Activated CD4-positive, alpha-beta memory T cell treated with anti-CD3 and anti-CD28 coated beads, Interleukin-2, amount 10 ng/mL, durations not matched to agents 7 days and 5 days (primary cell): ENCODE measurements around the gene ZBTB25. TPM values are rescaled to one million over a fixed set of nuclear protein-coding genes. Genes with fewer than 3 reads are reported as not detected.

Experiments used
- CTCF ChIA-PET: fragments of 350-600 bp; sonication (Branson Sonifier 250); formaldehyde crosslinking; loops from one replicate; lab custom pipeline; 2021; ENCODE audit warnings: antibody characterized with exemption, inconsistent platforms; lab: Charles Lee
- POLR2A ChIA-PET: fragments of 350-600 bp; sonication (Branson Sonifier 250); formaldehyde crosslinking; loops from one replicate; lab custom pipeline; 2021; ENCODE audit warnings: antibody characterized with exemption; lab: Charles Lee
- DNase-seq: peaks from one replicate; pipeline ENCODE4 v3.0.0-alpha.2; 2020
- H3K27ac Mint-ChIP-seq: one replicate; pipeline ENCODE4 v1.8.0; 2021; ENCODE audit warnings: mild to moderate bottlenecking, mixed read lengths
- H3K27me3 Mint-ChIP-seq: one replicate; pipeline ENCODE4 v1.8.0; 2021; ENCODE audit warnings: mixed read lengths
- H3K36me3 Mint-ChIP-seq: one replicate; pipeline ENCODE4 v1.8.0; 2021; ENCODE audit warnings: low read depth, mixed read lengths
- H3K4me1 Mint-ChIP-seq: one replicate; pipeline ENCODE4 v1.8.0; 2021; ENCODE audit warnings: mixed read lengths
- H3K4me3 Mint-ChIP-seq: one replicate; pipeline ENCODE4 v1.8.0; 2021; ENCODE audit warnings: mild to moderate bottlenecking, mixed read lengths
- H3K9me3 Mint-ChIP-seq: one replicate; pipeline ENCODE4 v1.8.0; 2021; ENCODE audit warnings: mixed read lengths
- total RNA-seq, 2 experiments: library from RNA; stranded (reverse); gene quantifications; one replicate each; pipeline ENCODE4 v1.2.3, GENCODE V29; 2021

The ZBTB25 gene
- total RNA-seq, 2 experiments from 2014 or later = 38.8 to 40.5 TPM

DNA sequence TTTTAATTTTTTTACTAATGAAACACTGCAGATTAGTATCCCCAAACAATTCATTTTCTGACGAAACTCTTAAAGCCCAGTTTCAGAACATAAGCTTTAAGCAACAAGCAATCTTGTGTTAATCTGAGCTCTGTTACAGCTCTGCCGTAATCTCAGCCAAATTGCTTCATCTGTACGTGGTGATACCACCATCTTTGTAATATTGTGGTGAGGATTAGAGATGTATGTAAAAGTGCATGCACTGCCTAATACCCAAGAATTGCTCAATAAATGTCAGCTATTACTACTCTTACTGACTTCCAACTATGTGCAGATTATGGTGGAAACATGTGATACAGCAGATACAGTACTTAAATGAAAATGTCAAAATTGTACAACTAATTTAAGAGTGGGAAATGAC lies 36.5 kb downstream of the ZBTB25 start:
- Mint-ChIP-seq H3K4me3 (no peak overlapping the region), H3K4me1 (peaks cover 34% of the 10 kb centered on the region), H3K36me3 (peaks cover 7% of the 10 kb centered on the region), H3K27me3 (peaks cover 4% of the 10 kb centered on the region), H3K27ac (no peak overlapping the region), H3K9me3 (no peaks in the 10 kb centered on the region)
- DNase-seq = no peak
- POLR2A ChIA-PET = interaction anchor here (1.2 to 3.1 kb wide), 6 partner anchors 18 to 80 kb away, joined by 3 to 15 read pairs (median 4); partner anchors contain the start of genes MTHFD1 and ZBTB1
- CTCF ChIA-PET = interaction anchor here (0.6 to 2.3 kb wide), 4 partner anchors 34 to 172 kb away, joined by 3 to 12 read pairs (median 6); partner anchors contain the start of gene ESR2

DNA sequence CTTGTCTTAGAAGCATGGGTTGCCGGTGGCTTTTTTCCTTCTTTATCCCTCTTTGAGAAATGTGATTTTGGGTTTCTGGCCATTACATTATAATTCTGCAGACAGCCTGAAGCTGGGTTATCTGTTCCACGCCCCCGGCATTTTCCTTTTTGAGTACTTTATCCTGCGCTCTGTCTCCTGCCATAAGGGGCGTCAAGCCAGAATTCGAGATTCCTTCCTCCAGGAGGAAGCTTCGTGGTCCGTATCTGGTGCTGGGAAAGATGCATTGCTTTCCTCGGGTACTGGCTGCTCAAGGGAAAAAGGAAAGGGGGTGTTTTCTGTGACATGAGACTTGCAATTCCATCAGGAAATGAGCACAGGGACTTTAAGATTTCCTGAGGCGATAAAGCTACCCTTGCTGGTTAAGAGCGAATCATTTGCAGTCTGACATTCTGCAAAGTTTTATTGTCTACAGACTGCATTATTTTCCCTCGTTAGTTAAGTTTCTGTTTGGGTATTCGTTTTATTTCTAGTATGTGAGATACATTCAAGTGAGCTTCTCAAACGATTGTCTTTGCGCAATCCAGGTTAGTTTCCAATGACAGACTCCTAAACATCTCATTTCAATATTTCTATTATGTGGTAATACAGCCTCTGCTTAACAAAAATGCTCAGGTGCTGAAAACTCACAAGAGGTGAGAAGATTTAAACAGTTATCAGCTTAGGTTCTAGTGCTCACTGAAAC lies 37.6 kb downstream of the ZBTB25 start:
- Mint-ChIP-seq H3K9me3 (no peaks in the 10 kb centered on the region), H3K4me3 (peak overlapping the region; percentile 73), H3K27me3 (peaks cover 4% of the 10 kb centered on the region), H3K27ac (no peak overlapping the region), H3K4me1 (peaks cover 33% of the 10 kb centered on the region), H3K36me3 (peaks cover 10% of the 10 kb centered on the region)
- ChIA-PET POLR2A (interaction anchor here (0.7 to 3.1 kb wide), 12 partner anchors 14 to 78 kb away, joined by 3 to 15 read pairs (median 3); partner anchors contain the start of genes MTHFD1 and ZBTB1), CTCF (interaction anchor here (0.9 to 2.3 kb wide), 6 partner anchors 12 to 171 kb away, joined by 3 to 12 read pairs (median 6); partner anchors contain the start of gene ESR2)
- no peak for DNase-seq

DNA sequence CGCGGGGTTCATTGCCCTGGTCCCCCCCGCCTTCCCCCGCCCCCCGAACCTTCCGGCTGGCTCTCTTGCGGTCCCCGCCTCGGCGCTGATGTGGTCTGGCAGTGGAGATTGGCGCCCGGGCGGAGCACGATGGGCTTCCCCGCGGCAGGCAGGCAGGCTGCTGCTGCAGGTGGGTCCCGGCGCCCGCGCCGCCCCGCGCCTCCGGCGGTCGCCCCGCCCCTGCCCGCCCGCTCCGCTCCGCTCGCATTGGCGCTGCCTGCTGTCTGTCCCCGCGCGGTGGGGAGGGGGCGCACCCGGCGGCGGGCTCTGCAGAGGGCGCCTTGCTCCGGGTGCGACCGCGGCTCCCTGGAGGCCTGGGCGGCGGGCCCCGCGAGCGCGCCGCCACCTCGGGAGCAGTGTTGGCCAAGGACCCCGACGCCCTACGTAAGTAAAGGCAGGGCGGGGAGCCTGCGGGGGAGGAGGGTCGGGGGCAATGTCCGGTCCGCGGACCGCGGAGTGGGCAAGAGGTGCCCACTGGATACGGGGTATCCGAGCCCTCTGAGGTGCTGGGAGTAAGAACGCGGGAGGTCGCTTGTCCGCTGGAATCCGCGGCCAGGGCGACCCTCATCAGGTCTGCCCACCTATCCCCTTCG lies 38.3 kb downstream of the ZBTB25 start, which contains the start of gene AKAP5:
AKAP5 (plus strand) TSS at position 309 of the 632 bp plus-strand sequence. CDS start 2,896 bp downstream, outside the sequence.
- Mint-ChIP-seq H3K4me1 (peaks cover 33% of the 10 kb centered on the region), H3K36me3 (peaks cover 11% of the 10 kb centered on the region), H3K27ac (no peak within 1 kb of the TSS), H3K4me3 (peak within 1 kb of the TSS; percentile 78), H3K27me3 (peaks cover 4% of the 10 kb centered on the region), H3K9me3 (no peaks in the 10 kb centered on the region)
- peak; percentile 66 for DNase-seq
- ChIA-PET POLR2A (interaction anchor here (0.7 to 3.2 kb wide), 10 partner anchors 13 to 78 kb away, joined by 3 to 15 read pairs (median 3); partner anchors contain the start of genes MTHFD1 and ZBTB1), CTCF (interaction anchor here (1.2 to 2.3 kb wide), 6 partner anchors 13 to 122 kb away, joined by 5 to 12 read pairs (median 8); no protein-coding TSS in a partner anchor)

DNA sequence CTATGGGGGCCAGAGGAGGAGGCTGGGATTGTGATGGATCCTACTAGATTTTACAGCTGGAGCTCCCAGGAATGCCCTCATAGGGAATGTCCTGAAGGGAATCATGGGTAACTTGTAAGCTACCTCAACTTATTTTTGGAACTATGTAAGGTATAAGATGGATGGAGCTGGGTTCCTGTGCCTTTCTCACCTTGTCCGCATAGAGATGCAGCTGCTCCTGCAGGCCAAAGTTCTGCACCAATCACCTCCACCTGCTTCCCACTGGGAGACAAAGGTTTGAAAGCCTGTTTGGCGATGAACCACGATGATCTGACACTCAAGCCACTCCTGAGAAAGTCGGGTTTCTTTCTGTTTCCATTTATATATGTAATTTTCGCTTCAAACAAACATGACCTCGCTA lies 39.0 kb downstream of the ZBTB25 start:
- peaks cover 15% of the 10 kb centered on the region for H3K36me3 Mint-ChIP-seq
- ChIA-PET CTCF (interaction anchor here (1.5 to 1.7 kb wide), 2 partner anchors 35 to 46 kb away, joined by 6 to 9 read pairs; no protein-coding TSS in a partner anchor), POLR2A (interaction anchor here (1.2 to 3.2 kb wide), 4 partner anchors 19 to 79 kb away, joined by 3 to 15 read pairs (median 8); partner anchors contain the start of gene ZBTB1)
- H3K27me3 Mint-ChIP-seq = peaks cover 4% of the 10 kb centered on the region
- H3K4me1 Mint-ChIP-seq = peaks cover 36% of the 10 kb centered on the region
- no peak for DNase-seq
- H3K4me3 Mint-ChIP-seq = peak overlapping the region; percentile 78
- no peak overlapping the region for H3K27ac Mint-ChIP-seq
- no peaks in the 10 kb centered on the region for H3K9me3 Mint-ChIP-seq

DNA sequence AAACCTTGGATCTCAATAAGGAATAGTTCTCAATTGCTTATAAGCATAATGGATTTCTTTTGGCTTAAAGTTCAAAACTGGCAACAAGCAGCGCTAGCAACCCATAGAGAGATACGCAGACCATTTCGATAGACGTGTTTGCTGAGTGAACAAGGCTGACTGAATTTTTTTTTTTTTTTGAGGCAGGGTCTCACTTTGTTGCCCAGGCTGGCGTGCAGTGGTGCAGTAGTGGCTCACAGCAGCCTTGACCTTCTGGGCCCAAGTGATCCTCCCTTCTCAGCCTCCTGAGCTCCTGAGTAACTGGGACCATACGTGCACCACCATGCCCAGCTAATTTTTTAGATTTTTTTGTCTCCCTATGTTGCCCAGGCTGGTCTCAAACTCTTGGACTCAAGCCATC lies 39.8 kb downstream of the ZBTB25 start:
- ChIA-PET CTCF (interaction anchor here (0.8 to 1.7 kb wide), 3 partner anchors 14 to 47 kb away, joined by 3 to 9 read pairs (median 6); no protein-coding TSS in a partner anchor), POLR2A (interaction anchor here (1.2 to 3.2 kb wide), 4 partner anchors 18 to 126 kb away, joined by 3 to 10 read pairs (median 8); no protein-coding TSS in a partner anchor)
- peak overlapping the region; percentile 14 for H3K4me3 Mint-ChIP-seq
- DNase-seq = no peak
- H3K27ac Mint-ChIP-seq = no peak overlapping the region
- peaks cover 22% of the 10 kb centered on the region for H3K36me3 Mint-ChIP-seq
- peaks cover 43% of the 10 kb centered on the region for H3K4me1 Mint-ChIP-seq
- no peaks in the 10 kb centered on the region for H3K9me3 Mint-ChIP-seq
- H3K27me3 Mint-ChIP-seq = peaks cover 4% of the 10 kb centered on the region

DNA sequence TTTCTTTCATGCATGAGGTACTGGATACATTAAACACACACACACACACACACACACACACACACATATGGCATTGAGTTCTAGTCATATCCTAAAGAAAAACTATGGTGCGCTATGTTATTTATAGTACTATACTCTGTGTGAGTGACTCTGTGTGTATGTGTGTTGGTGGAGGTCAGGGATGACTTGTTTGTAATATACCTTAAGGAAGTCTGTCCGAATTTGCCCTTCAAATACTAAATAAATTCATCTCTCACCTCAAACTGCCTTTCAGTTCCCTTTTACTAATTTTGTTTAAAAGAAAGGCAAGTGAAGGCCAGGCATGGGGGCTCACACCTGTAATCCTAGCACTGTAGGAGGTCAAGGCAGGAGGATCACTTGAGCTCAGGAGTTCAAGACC lies 40.4 kb downstream of the ZBTB25 start:
- CTCF ChIA-PET = interaction anchor here (0.6 to 1.7 kb wide), 5 partner anchors 12 to 34 kb away, joined by 3 to 9 read pairs (median 3); no protein-coding TSS in a partner anchor
- Mint-ChIP-seq H3K27me3 (peaks cover 4% of the 10 kb centered on the region), H3K4me3 (no peak overlapping the region), H3K27ac (no peak overlapping the region), H3K36me3 (peaks cover 24% of the 10 kb centered on the region), H3K9me3 (no peaks in the 10 kb centered on the region), H3K4me1 (peaks cover 43% of the 10 kb centered on the region)
- DNase-seq = no peak
- POLR2A ChIA-PET = interaction anchor here (0.6 to 3.2 kb wide), 4 partner anchors 17 to 125 kb away, joined by 3 to 10 read pairs (median 8); no protein-coding TSS in a partner anchor

DNA sequence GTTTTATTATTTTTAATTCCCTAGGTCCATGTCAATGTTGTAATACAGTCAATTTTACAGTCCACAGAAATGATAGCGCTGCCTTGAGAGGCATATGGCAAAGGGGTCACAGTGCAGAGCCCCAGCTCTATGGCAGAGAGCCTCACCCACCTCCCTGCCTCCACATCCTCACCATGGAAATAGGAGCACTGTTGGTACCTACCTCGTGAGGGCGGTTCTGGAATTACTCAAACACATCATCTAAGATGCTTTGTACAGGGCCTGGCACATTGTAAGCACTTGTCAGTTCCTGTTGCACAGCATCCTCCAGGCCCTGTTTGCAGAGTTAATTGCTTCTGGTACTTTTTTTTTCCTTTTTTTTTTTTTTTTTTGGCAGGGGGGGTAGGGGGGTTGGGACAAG lies 42.4 kb downstream of the ZBTB25 start:
- Mint-ChIP-seq H3K9me3 (no peaks in the 10 kb centered on the region), H3K4me1 (peaks cover 30% of the 10 kb centered on the region), H3K27me3 (peaks cover 4% of the 10 kb centered on the region), H3K27ac (no peak overlapping the region), H3K36me3 (peaks cover 26% of the 10 kb centered on the region), H3K4me3 (no peak overlapping the region)
- ChIA-PET CTCF (no interaction called here), POLR2A (no interaction called here)
- no peak for DNase-seq

DNA sequence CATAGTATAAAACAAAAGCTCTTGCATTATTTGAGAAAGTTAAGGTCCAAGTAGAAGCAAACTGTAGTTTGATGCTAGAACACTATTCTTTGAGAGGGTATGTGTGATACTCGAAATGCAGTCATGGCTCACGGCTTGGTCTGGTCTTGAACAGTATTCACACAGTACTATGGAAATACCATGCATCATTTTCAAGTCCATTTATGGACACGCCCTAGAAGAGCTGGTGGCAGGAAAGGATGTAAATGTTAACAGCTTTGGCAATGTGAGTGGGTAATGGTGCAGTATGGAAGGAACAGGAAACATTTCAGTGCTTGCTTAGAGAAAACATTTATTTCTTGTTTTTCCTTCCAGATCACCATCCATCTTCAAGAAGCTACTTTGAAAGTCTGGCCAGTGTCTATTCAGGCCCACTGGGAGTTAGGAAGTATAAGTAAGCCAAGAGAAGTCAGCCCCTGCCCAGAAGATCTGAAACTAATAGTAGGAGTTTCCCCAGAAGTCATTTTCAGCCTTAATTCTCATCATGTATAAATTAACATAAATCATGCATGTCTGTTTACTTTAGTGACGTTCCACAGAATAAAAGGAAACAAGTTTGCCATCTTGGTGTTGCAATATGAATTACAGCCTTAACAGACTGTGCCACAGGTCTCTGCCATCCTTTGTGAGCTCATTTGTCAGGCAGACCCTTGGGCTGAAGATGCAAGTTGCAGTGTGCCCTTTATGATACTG lies 44.1 kb downstream of the ZBTB25 start:
- peaks cover 38% of the 10 kb centered on the region for H3K36me3 Mint-ChIP-seq

DNA sequence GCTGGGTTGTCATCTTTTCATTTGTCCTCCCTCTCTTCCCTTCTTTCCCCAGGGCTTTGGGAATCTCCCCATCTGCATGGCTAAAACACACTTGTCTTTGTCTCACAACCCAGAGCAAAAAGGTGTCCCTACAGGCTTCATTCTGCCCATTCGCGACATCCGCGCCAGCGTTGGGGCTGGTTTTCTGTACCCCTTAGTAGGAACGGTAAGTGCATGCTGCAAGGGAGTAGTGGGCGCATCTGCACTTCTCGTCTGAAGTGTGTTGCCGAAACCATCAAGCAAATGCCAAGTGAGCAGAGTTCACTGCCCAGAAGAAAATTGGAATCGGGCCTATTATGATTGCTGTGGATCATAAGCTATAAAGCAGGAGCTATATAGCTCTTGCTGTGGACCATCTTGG lies 49.0 kb downstream of the ZBTB25 start:
- no peaks in the 10 kb centered on the region for H3K27me3 Mint-ChIP-seq
- H3K36me3 Mint-ChIP-seq = peaks cover 57% of the 10 kb centered on the region
- no peak overlapping the region for H3K4me3 Mint-ChIP-seq
- H3K27ac Mint-ChIP-seq = no peak overlapping the region
- ChIA-PET CTCF (interaction anchor here (0.6 kb wide), 1 partner anchor 24 kb away, joined by 3 read pairs; no protein-coding TSS in a partner anchor), POLR2A (no interaction called here)
- H3K4me1 Mint-ChIP-seq = peaks cover 22% of the 10 kb centered on the region
- no peak for DNase-seq
- no peaks in the 10 kb centered on the region for H3K9me3 Mint-ChIP-seq

More for the DNA sequence above, 44.1 kb downstream of the ZBTB25 start:
- Mint-ChIP-seq H3K27ac (peak overlapping the region; percentile 50), H3K9me3 (no peaks in the 10 kb centered on the region), H3K4me1 (peaks cover 20% of the 10 kb centered on the region), H3K4me3 (no peak overlapping the region), H3K27me3 (no peaks in the 10 kb centered on the region)
- DNase-seq = no peak
- CTCF ChIA-PET = interaction anchor here (0.5 to 1.6 kb wide), 3 partner anchors 28 to 72 kb away, joined by 3 to 5 read pairs (median 4); partner anchors contain the start of gene MTHFD1
- POLR2A ChIA-PET = interaction anchor here (2.2 kb wide), 1 partner anchor 46 kb away, joined by 8 read pairs; no protein-coding TSS in a partner anchor

DNA sequence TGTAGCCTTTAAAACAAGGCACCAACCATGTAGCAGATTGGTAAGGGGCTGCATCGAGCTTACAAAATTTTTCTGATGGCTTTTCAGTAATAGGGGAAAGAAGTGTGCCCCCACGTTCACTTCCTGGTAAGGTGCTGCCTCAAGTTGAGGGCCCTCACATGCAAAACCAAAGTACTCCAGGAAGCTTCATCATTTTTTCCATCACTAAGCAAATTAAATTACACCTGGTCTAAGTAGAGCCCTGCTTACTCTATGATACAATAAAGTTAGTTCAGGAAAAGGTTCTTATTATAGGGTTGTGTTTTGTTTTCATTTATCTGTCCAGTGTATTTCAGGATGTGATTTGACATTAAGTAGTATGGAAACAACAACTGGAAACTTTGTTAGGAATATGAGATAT lies 53.4 kb downstream of the ZBTB25 start:
- H3K27me3 Mint-ChIP-seq = no peaks in the 10 kb centered on the region
- peaks cover 52% of the 10 kb centered on the region for H3K36me3 Mint-ChIP-seq
- H3K9me3 Mint-ChIP-seq = no peaks in the 10 kb centered on the region
- POLR2A ChIA-PET = interaction anchor here (0.7 kb wide), 1 partner anchor 63 kb away, joined by 3 read pairs; no protein-coding TSS in a partner anchor
- peaks cover 22% of the 10 kb centered on the region for H3K4me1 Mint-ChIP-seq
- H3K27ac Mint-ChIP-seq = peak overlapping the region; percentile 8
- no peak for DNase-seq
- no peak overlapping the region for H3K4me3 Mint-ChIP-seq
- CTCF ChIA-PET = interaction anchor here (1.2 to 1.3 kb wide), 2 partner anchors 14 to 19 kb away, joined by 3 to 5 read pairs; no protein-coding TSS in a partner anchor

DNA sequence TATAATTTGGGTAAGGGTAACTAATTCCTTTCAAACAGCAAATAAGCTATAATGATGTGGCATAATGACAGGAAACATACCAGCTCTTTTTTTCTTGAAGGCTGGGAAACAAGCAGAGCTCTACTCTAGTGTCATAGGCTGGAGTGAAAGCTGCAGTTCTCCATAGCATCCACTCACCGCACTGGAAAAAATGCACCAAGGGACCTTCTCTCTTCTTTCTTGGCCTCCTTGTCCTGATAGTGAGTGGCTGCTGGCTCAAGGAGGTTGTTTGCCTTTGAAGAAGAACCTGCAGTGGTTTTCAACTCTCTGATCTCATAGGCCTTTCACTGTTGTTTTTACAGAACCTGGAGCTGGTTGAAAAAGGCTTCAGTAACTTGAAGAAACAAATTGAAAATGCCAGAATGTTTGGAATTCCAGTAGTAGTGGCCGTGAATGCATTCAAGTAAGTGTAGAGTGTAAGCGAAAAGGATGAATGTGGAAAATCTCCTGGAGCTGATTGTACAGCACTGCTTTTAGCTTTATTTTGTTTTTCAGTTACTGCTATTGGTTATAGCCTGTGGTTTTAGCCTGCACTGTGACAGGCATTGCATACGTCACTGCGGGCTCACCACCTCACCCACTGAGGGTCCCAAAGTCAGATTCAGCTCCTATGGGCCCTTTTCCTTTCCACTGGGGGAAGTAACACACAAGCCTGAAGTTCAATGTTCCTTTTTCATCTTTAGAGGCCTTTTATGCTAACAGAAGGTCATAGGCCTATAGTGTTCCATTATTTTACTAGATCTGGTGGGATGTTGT lies 55.6 kb downstream of the ZBTB25 start:
- peak overlapping the region; percentile 4 for H3K27ac Mint-ChIP-seq
- H3K9me3 Mint-ChIP-seq = no peaks in the 10 kb centered on the region
- DNase-seq = no peak
- no peak overlapping the region for H3K4me3 Mint-ChIP-seq
- H3K27me3 Mint-ChIP-seq = no peaks in the 10 kb centered on the region
- ChIA-PET CTCF (interaction anchor here (1.0 to 1.3 kb wide), 2 partner anchors 12 to 18 kb away, joined by 4 read pairs; no protein-coding TSS in a partner anchor), POLR2A (interaction anchor here (1.3 to 1.4 kb wide), 2 partner anchors 18 to 57 kb away, joined by 3 to 4 read pairs; partner anchors contain the start of gene ZBTB1)
- peaks cover 39% of the 10 kb centered on the region for H3K4me1 Mint-ChIP-seq
- peaks cover 58% of the 10 kb centered on the region for H3K36me3 Mint-ChIP-seq
